Neuron (in vitro differentiated cells): ENCODE measurements around the gene HHAT.
"Not testable (repeated sequence)": the region's sequence is repeated elsewhere in the genome, so short reads cannot be mapped to it uniquely, and the experiment has no call there.

Source experiments
- H2AFZ ChIP-seq: one replicate; pipeline ENCODE4 v1.6.1; 2013; ENCODE audit warnings: low read depth, mild to moderate bottlenecking, inconsistent platforms, low read length, moderate library complexity
- H3K27me3 ChIP-seq: one replicate; pipeline ENCODE4 v1.6.1; 2013; ENCODE audit warnings: low read length; ENCODE audit not compliant: insufficient read depth
- H3K36me3 ChIP-seq: one replicate; pipeline ENCODE4 v1.6.1; 2013; ENCODE audit warnings: low read length; ENCODE audit not compliant: insufficient read depth
- H3K4me1 ChIP-seq: one replicate; pipeline ENCODE4 v1.6.1; 2013; ENCODE audit warnings: low read length; ENCODE audit not compliant: insufficient read depth
- H3K4me3 ChIP-seq: 2 replicates; pipeline ENCODE4 v1.5.1; 2013; ENCODE audit warnings: mild to moderate bottlenecking, low read length, moderate library complexity
- H3K9me3 ChIP-seq: one replicate; pipeline ENCODE4 v1.6.1; 2013; ENCODE audit warnings: low read length

HHAT gene

GRCh38 chr1:210416681-210417080, 88.0 kb downstream of the HHAT start:
- no peak overlapping the region for H2AFZ ChIP-seq
- H3K36me3 ChIP-seq = no peaks in the 10 kb centered on the region
- H3K27me3 ChIP-seq = no peaks in the 10 kb centered on the region
- no peak overlapping the region for H3K4me3 ChIP-seq
- H3K9me3 ChIP-seq = peaks cover 3% of the 10 kb centered on the region
- peaks cover 3% of the 10 kb centered on the region for H3K4me1 ChIP-seq

GRCh38 chr1:210417881-210418280, 89.2 kb downstream of the HHAT start:
- no peaks in the 10 kb centered on the region for H3K36me3 ChIP-seq
- H3K4me1 ChIP-seq = peaks cover 3% of the 10 kb centered on the region
- H2AFZ ChIP-seq = no peak overlapping the region
- no peaks in the 10 kb centered on the region for H3K27me3 ChIP-seq
- no peak overlapping the region for H3K4me3 ChIP-seq
- H3K9me3 ChIP-seq = no peaks in the 10 kb centered on the region

GRCh38 chr1:210418863-210419650, 90.4 kb downstream of the HHAT start:
- H3K9me3 ChIP-seq = no peaks in the 10 kb centered on the region
- H3K4me1 ChIP-seq = peaks cover 3% of the 10 kb centered on the region
- no peaks in the 10 kb centered on the region for H3K36me3 ChIP-seq
- no peak overlapping the region for H3K4me3 ChIP-seq
- no peak overlapping the region for H2AFZ ChIP-seq
- no peaks in the 10 kb centered on the region for H3K27me3 ChIP-seq

GRCh38 chr1:210426696-210427095, 98.0 kb downstream of the HHAT start:
- H3K4me1 ChIP-seq, H3K27me3 ChIP-seq, H3K4me3 ChIP-seq, H2AFZ ChIP-seq, H3K36me3 ChIP-seq, H3K9me3 ChIP-seq: not testable (repeated sequence)

GRCh38 chr1:210428696-210429095, 100.0 kb downstream of the HHAT start:
- H3K4me3 ChIP-seq = no peak overlapping the region
- no peaks in the 10 kb centered on the region for H3K9me3 ChIP-seq
- peaks cover 3% of the 10 kb centered on the region for H3K4me1 ChIP-seq
- no peak overlapping the region for H2AFZ ChIP-seq
- no peaks in the 10 kb centered on the region for H3K27me3 ChIP-seq
- H3K36me3 ChIP-seq = no peaks in the 10 kb centered on the region

- H3K27me3 ChIP-seq = no peaks in the 10 kb centered on the region
- no peak overlapping the region for H2AFZ ChIP-seq
- no peak overlapping the region for H3K4me3 ChIP-seq
- no peaks in the 10 kb centered on the region for H3K36me3 ChIP-seq
- H3K9me3 ChIP-seq = no peaks in the 10 kb centered on the region
- H3K4me1 ChIP-seq = peaks cover 3% of the 10 kb centered on the region
These were observed 105.5 kb downstream of the HHAT start for GRCh38 chr1:210434223-210434622.

- Histone ChIP-seq H3K4me1 (peaks cover 3% of the 10 kb centered on the region), H2AFZ (no peak overlapping the region), H3K27me3 (no peaks in the 10 kb centered on the region), H3K4me3 (no peak overlapping the region), H3K36me3 (no peaks in the 10 kb centered on the region), H3K9me3 (no peaks in the 10 kb centered on the region)
These were observed 108.4 kb downstream of the HHAT start for GRCh38 chr1:210437111-210437510.

GRCh38 chr1:210437781-210438180, 109.1 kb downstream of the HHAT start:
- Histone ChIP-seq H3K4me3 (no peak overlapping the region), H3K36me3 (no peaks in the 10 kb centered on the region), H2AFZ (no peak overlapping the region), H3K9me3 (no peaks in the 10 kb centered on the region), H3K4me1 (peaks cover 3% of the 10 kb centered on the region), H3K27me3 (no peaks in the 10 kb centered on the region)

GRCh38 chr1:210438928-210439841, 110.5 kb downstream of the HHAT start:
- no peak overlapping the region for H2AFZ ChIP-seq
- H3K4me1 ChIP-seq = no peaks in the 10 kb centered on the region
- no peaks in the 10 kb centered on the region for H3K9me3 ChIP-seq
- H3K4me3 ChIP-seq = no peak overlapping the region
- no peaks in the 10 kb centered on the region for H3K27me3 ChIP-seq
- no peaks in the 10 kb centered on the region for H3K36me3 ChIP-seq

- no peak overlapping the region for H2AFZ ChIP-seq
- no peaks in the 10 kb centered on the region for H3K4me1 ChIP-seq
- no peaks in the 10 kb centered on the region for H3K36me3 ChIP-seq
- H3K9me3 ChIP-seq = no peaks in the 10 kb centered on the region
- no peaks in the 10 kb centered on the region for H3K27me3 ChIP-seq
- no peak overlapping the region for H3K4me3 ChIP-seq
These were observed 111.4 kb downstream of the HHAT start for GRCh38 chr1:210440081-210440480.

GRCh38 chr1:210441028-210441427, 112.3 kb downstream of the HHAT start:
- H3K4me3 ChIP-seq = no peak overlapping the region
- H3K4me1 ChIP-seq = peaks cover 6% of the 10 kb centered on the region
- H2AFZ ChIP-seq = no peak overlapping the region
- H3K27me3 ChIP-seq = no peaks in the 10 kb centered on the region
- no peaks in the 10 kb centered on the region for H3K36me3 ChIP-seq
- H3K9me3 ChIP-seq = no peaks in the 10 kb centered on the region

- Histone ChIP-seq H3K27me3 (no peaks in the 10 kb centered on the region), H2AFZ (no peak overlapping the region), H3K36me3 (no peaks in the 10 kb centered on the region), H3K9me3 (no peaks in the 10 kb centered on the region), H3K4me1 (peaks cover 21% of the 10 kb centered on the region), H3K4me3 (no peak overlapping the region)
These were observed 116.8 kb downstream of the HHAT start for GRCh38 chr1:210445485-210445884.

- H2AFZ ChIP-seq = no peak overlapping the region
- H3K9me3 ChIP-seq = no peaks in the 10 kb centered on the region
- no peak overlapping the region for H3K4me3 ChIP-seq
- peaks cover 21% of the 10 kb centered on the region for H3K4me1 ChIP-seq
- H3K36me3 ChIP-seq = no peaks in the 10 kb centered on the region
- H3K27me3 ChIP-seq = no peaks in the 10 kb centered on the region
These were observed 117.2 kb downstream of the HHAT start for GRCh38 chr1:210445931-210446330.
